PFSK-1 (cell line): ENCODE results near the gene MGAT4A.

ENCODE experiments used
- FOXP2 ChIP-seq: optimal IDR thresholded peaks from 2 replicates; pipeline ENCODE3; 2011; ENCODE audit warnings: borderline replicate concordance, control low read depth, inconsistent platforms; ENCODE audit not compliant: insufficient read depth; ENCODE audit errors: extremely low read length, extremely low read depth
- POLR2AphosphoS5 ChIP-seq: IDR thresholded peaks from 2 replicates; pipeline ENCODE4 v1.6.1; 2012; ENCODE audit warnings: low read depth, mild to moderate bottlenecking, control low read depth, low read length, moderate library complexity
- SIN3A ChIP-seq: IDR thresholded peaks from 2 replicates; pipeline ENCODE4 v1.6.1; 2012; ENCODE audit warnings: mild to moderate bottlenecking, low read length, moderate library complexity, borderline replicate concordance; ENCODE audit not compliant: insufficient read depth
- TAF1 ChIP-seq: IDR thresholded peaks from 2 replicates; pipeline ENCODE4 v1.6.1; 2012; ENCODE audit warnings: low read length, control low read depth, borderline replicate concordance; ENCODE audit not compliant: insufficient read depth
- TF ChIP-seq, protein P1 (sequence below), 2 experiments: IDR thresholded peaks; 2 replicates each; pipeline versions ENCODE4 v1.6.1 to v1.8.0; 2011 to 2012; ENCODE audit warnings: low read depth in 2 of 2, low read length in 2 of 2, control low read depth in 1 of 2, inconsistent platforms in 1 of 2, mild to moderate bottlenecking in 1 of 2, moderate library complexity in 1 of 2; ENCODE audit not compliant: insufficient read depth in 1 of 2

MGAT4A gene

DNA sequence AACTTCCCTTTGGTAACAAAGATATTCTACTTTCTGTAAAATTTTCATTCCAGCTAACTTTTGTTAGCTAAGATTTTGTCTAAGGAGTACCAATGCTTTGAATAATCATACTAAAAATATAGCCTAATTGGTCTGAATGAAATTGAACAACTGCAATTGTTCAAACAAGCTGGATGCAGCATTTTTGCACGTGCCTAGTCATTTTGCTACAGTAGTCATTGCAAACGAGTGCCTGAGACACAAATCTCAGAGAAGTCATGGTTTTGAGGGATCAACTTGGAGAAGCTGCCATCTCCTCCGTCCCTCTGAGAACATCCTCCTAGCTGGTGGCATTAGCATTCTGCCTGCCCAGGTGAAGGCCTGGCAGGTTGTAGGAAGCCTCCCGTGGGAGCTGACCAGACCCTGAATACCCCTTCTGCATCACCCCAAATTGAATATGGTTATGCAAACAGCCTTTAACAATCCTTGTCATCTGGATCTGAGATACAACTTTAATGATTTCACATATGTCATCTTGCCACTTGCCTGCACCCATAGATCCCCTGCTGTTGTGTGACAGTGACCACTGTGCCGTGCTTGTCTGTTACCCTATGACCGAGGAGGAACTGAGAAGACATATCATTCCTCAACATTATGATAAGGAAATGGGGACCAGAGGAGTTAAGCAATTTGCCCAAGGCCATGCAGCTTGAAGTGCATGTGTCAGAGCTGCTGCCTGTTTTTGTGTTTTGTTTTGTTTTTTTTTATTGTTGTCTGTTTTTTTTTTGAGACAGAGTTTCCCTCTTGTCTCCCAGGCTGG is 29.1 kb upstream of the MGAT4A start:
- TF ChIP-seq TAF1 (no peak), SIN3A (no peak), FOXP2 (no peak), POLR2AphosphoS5 (no peak)
- TF ChIP-seq, protein P1, sequence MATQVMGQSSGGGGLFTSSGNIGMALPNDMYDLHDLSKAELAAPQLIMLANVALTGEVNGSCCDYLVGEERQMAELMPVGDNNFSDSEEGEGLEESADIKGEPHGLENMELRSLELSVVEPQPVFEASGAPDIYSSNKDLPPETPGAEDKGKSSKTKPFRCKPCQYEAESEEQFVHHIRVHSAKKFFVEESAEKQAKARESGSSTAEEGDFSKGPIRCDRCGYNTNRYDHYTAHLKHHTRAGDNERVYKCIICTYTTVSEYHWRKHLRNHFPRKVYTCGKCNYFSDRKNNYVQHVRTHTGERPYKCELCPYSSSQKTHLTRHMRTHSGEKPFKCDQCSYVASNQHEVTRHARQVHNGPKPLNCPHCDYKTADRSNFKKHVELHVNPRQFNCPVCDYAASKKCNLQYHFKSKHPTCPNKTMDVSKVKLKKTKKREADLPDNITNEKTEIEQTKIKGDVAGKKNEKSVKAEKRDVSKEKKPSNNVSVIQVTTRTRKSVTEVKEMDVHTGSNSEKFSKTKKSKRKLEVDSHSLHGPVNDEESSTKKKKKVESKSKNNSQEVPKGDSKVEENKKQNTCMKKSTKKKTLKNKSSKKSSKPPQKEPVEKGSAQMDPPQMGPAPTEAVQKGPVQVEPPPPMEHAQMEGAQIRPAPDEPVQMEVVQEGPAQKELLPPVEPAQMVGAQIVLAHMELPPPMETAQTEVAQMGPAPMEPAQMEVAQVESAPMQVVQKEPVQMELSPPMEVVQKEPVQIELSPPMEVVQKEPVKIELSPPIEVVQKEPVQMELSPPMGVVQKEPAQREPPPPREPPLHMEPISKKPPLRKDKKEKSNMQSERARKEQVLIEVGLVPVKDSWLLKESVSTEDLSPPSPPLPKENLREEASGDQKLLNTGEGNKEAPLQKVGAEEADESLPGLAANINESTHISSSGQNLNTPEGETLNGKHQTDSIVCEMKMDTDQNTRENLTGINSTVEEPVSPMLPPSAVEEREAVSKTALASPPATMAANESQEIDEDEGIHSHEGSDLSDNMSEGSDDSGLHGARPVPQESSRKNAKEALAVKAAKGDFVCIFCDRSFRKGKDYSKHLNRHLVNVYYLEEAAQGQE (IDR thresholded peaks at IDR 0.05; ENCODE audit: insufficient read depth in 1 of 2, low read depth in 2 of 2, low read length in 2 of 2): no peak

DNA sequence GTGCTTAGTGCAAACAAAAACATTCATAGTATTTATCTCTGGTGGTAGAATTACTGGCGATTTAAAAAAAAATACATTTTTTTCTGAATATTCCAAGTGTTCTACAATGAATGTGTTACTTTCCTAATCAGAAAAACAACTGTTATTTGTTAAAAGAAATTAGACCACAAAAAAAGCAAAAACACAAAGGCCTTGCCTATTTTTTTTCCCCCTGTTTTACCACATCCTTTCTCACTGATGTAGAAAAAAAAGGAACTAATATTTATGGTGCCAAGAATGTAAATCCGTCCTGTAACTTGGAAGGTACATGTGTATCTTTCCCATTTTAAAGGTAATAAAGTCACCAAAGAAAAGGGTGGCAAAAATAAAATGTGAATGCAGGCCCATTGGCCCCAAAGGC is 28.4 kb upstream of the MGAT4A start:
- TF ChIP-seq FOXP2: no peak
- no peak for TF ChIP-seq TAF1
- TF ChIP-seq, protein P1 (IDR thresholded peaks at IDR 0.05; ENCODE audit: insufficient read depth in 1 of 2, low read depth in 2 of 2, low read length in 2 of 2): no peak
- TF ChIP-seq SIN3A: no peak
- no peak for TF ChIP-seq POLR2AphosphoS5

DNA sequence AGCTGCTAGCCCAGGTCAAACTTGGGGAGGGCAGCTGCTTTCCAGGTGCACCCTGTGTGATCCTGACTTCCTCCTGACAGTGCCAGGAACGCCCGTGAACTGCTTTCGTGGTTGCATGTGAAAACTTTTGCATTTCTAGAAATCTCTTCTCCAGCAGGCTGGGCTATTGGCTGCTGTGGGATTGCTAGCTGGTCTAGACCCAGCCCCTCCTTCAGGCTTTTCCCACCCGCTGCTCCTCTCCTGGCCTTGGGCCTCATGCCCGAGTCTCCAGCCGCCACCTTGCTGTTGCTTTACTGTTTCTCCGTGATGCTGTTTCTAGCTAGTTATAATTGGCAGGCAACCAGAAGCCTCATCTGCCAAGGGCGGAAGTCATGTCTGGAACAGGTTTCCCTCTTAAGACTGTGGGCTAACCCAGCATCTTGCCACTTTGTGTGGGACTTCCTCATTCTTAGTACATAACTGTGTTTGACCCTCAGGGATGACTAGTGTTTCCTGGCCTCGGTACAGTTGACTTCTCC is 27.0 kb upstream of the MGAT4A start:
- no peak for TF ChIP-seq POLR2AphosphoS5
- TF ChIP-seq, protein P1 (IDR thresholded peaks at IDR 0.05; ENCODE audit: insufficient read depth in 1 of 2, low read depth in 2 of 2, low read length in 2 of 2): no peak
- TF ChIP-seq SIN3A: no peak
- no peak for TF ChIP-seq TAF1
- no peak for TF ChIP-seq FOXP2

DNA sequence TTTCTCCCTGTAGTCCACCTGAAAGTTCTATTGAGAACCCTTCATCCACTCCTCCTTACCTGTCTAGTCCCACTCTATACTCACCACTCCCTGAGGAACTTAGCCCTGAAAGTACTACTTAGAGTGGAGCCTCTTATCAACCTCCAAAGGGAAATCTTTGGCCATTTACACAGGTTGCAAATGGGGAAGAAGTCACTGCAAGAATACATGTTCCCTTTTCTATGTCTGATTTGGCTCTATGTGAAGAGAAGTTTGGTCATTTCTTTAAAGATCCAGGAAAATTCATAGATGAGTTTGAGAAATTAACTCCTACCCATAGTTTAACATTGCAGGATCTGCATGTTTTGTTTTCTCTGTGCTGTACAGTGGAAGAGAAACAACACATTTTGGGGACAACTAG is 22.9 kb upstream of the MGAT4A start:
- TF ChIP-seq, protein P1 (IDR thresholded peaks at IDR 0.05; ENCODE audit: insufficient read depth in 1 of 2, low read depth in 2 of 2, low read length in 2 of 2): no peak
- TF ChIP-seq POLR2AphosphoS5 (no peak), TAF1 (no peak), SIN3A (no peak), FOXP2 (no peak)
